PC-3 (cell line): ENCODE data around the gene PTDSS2. TPM values are rescaled to one million over a fixed set of nuclear protein-coding genes. Genes with fewer than 3 reads are reported as not detected.

Source experiments
- ATAC-seq: fragments of 200-7000 bp; cut with Tn5 transposase; 2 replicates; pipeline ENCODE4 v1.9.1; 2020; ENCODE audit warnings: mild to moderate bottlenecking, moderate library complexity
- BruUV-seq: library from RNA; stranded (reverse); fragments of 400-500 nt; replicated peaks from 2 replicates; lab custom pipeline; 2021; lab: Mats Ljungman, UMichigan
- CTCF ChIA-PET: fragments of 300-600 bp; sonication (Branson Sonifier 250); formaldehyde crosslinking; loops from one replicate; lab custom pipeline; 2022; ENCODE audit warnings: antibody characterized with exemption; lab: Charles Lee
- POLR2A ChIA-PET: fragments of 300-600 bp; sonication (Branson Sonifier 250); formaldehyde crosslinking; loops from one replicate; lab custom pipeline; 2022; ENCODE audit warnings: antibody characterized with exemption; ENCODE audit not compliant: unreplicated experiment; lab: Charles Lee
- DNase-seq: peaks from one replicate; pipeline ENCODE4 v3.0.0-alpha.2; 2015
- H2AFZ ChIP-seq: fragments of 300-600 bp; sonication (generic); 2 replicates; pipeline ENCODE4 v1.6.0; 2016; ENCODE audit warnings: antibody characterized with exemption, low read length
- H3F3A ChIP-seq: fragments of 300-600 bp; sonication (generic); one replicate; pipeline ENCODE4 v1.6.0; 2017; ENCODE audit warnings: antibody characterized with exemption, low read length, control low read depth, mild to moderate bottlenecking; ENCODE audit not compliant: unreplicated experiment
- H3K27ac ChIP-seq: fragments of 300-600 bp; sonication (generic); 2 replicates; pipeline ENCODE4 v1.5.1; 2016; ENCODE audit warnings: mild to moderate bottlenecking, low read length
- H3K27me3 ChIP-seq: fragments of 300-600 bp; sonication (generic); 2 replicates; pipeline ENCODE4 v1.6.1; 2016; ENCODE audit warnings: low read length, mixed read lengths
- H3K36me3 ChIP-seq: fragments of 300-600 bp; sonication (generic); 2 replicates; pipeline ENCODE4 v1.6.1; 2016; ENCODE audit warnings: low read depth, mixed run types, low read length, mixed read lengths
- H3K4me1 ChIP-seq: fragments of 300-600 bp; sonication (generic); 2 replicates; pipeline ENCODE4 v1.5.1; 2016; ENCODE audit warnings: low read length; ENCODE audit not compliant: insufficient read depth
- H3K4me2 ChIP-seq: fragments of 300-600 bp; sonication (generic); 2 replicates; pipeline ENCODE4 v1.6.0; 2016; ENCODE audit warnings: low read length
- H3K4me3 ChIP-seq: fragments of 300-600 bp; sonication (generic); 2 replicates; pipeline ENCODE4 v1.5.1; 2016; ENCODE audit warnings: mild to moderate bottlenecking, low read length, mixed read lengths
- H3K79me2 ChIP-seq: fragments of 300-600 bp; sonication (generic); 2 replicates; pipeline ENCODE4 v1.6.1; 2017; ENCODE audit warnings: low read length, mixed read lengths
- H3K9ac ChIP-seq: fragments of 300-600 bp; sonication (generic); 2 replicates; pipeline ENCODE4 v1.6.0; 2016; ENCODE audit warnings: mild to moderate bottlenecking, low read length
- H3K9me2 ChIP-seq: fragments of 300-600 bp; sonication (generic); replicated peaks from 2 replicates; pipeline ENCODE4 v1.6.1; 2016; ENCODE audit warnings: mixed run types, low read length, mixed read lengths
- H3K9me3 ChIP-seq: fragments of 300-600 bp; sonication (generic); 2 replicates; pipeline ENCODE4 v1.6.1; 2016; ENCODE audit warnings: low read length, mixed read lengths
- H4K20me1 ChIP-seq: fragments of 300-600 bp; sonication (generic); 2 replicates; pipeline ENCODE4 v1.6.1; 2016; ENCODE audit warnings: low read length, mixed read lengths
- CTCF ChIP-seq: fragments of 300-600 bp; sonication (generic); conservative IDR thresholded peaks from 2 replicates; pipeline ENCODE4 v1.5.1; 2017; ENCODE audit warnings: antibody characterized with exemption, low read depth, mild to moderate bottlenecking, low read length
- EZH2 ChIP-seq: fragments of 300-600 bp; sonication (generic); IDR thresholded peaks from one replicate; pipeline ENCODE4 v1.6.1; 2017; ENCODE audit warnings: antibody characterized with exemption, mild to moderate bottlenecking, low read length; ENCODE audit not compliant: unreplicated experiment
- EZH2phosphoT487 ChIP-seq: fragments of 300-600 bp; sonication (generic); IDR thresholded peaks from 2 replicates; pipeline ENCODE4 v1.6.1; 2018; ENCODE audit warnings: mild to moderate bottlenecking, antibody characterized with exemption, low read length, borderline replicate concordance
- intact Hi-C: fragments of 100-400 bp; cut with micrococcal nuclease; formaldehyde crosslinking; loops from 2 replicates; pipeline ENCODE4 v1.9.0; 2023
- total RNA-seq: library from RNA; depleted of rRNA; stranded (reverse); fragments of >200 nt; gene quantifications from 2 replicates; pipeline ENCODE4 v1.2.3, GENCODE V29; 2014

The PTDSS2 gene
- total RNA-seq, 1 experiment from 2014 or later = 53.0 TPM

DNA sequence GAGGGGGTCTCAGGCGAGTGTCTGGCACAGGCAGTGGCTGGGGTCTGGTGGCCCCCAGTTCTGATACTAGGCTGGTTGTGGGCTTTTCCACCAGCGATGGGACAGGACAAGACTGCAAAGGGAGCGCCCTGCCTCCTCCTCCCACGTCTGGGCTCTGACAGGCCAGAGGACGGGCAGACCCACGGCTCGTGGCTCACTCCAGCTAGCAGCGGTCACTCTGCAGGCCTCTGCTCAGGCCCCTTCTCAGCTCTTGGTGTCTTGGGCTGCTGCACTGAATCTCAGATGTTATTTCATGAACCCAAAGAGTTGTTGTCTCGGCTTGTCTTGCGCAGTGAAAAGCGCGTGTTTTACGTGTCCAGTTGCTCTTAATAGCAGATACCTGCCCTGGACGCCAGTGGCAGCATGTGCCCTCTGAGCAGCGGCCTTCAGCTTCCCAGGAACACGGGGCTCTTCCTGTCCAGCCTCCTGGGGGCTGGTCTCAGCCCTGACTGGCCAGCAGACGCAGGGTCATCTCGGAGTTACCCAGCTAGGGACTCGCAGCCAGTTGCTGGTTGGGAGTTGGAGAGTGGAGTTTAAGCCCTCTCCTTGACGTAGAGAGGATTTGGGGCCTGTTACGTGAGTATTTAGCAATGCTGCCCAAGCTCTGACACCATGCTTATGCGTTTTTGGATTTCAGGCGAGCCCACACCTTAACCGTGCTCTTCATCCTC is 9.6 kb downstream of the PTDSS2 start:
- ChIA-PET POLR2A (no interaction called here), CTCF (no interaction called here)
- Histone ChIP-seq H3K79me2 (peaks cover 34% of the 10 kb centered on the region; the same call in 1 of the 2 replicates), H3F3A (no peaks in the 10 kb centered on the region), H3K4me2 (no peak overlapping the region), H3K4me1 (no peaks in the 10 kb centered on the region), H3K36me3 (no peaks in the 10 kb centered on the region), H2AFZ (no peak overlapping the region), H3K9me2 (no peaks in the 10 kb centered on the region), H3K9ac (no peak overlapping the region), H3K4me3 (no peak overlapping the region), H3K9me3 (no peaks in the 10 kb centered on the region), H3K27ac (no peak overlapping the region), H4K20me1 (no peaks in the 10 kb centered on the region), H3K27me3 (no peaks in the 10 kb centered on the region)
- ATAC-seq (no peak), DNase-seq (no peak)
- intact Hi-C loops = no loop called here
- no TSS peak for BruUV-seq
- TF ChIP-seq EZH2phosphoT487 (no peak), EZH2 (no peak), CTCF (no peak)

GRCh38 chr11:460331-461199 is 10.5 kb downstream of the PTDSS2 start:
- Histone ChIP-seq H3F3A (no peaks in the 10 kb centered on the region), H3K79me2 (peaks cover 25% of the 10 kb centered on the region; the same call in 1 of the 2 replicates), H3K27ac (no peak overlapping the region), H3K9me2 (no peaks in the 10 kb centered on the region), H3K4me2 (no peak overlapping the region), H3K9me3 (no peaks in the 10 kb centered on the region), H3K4me3 (no peak overlapping the region), H3K4me1 (no peaks in the 10 kb centered on the region), H3K27me3 (no peaks in the 10 kb centered on the region), H4K20me1 (no peaks in the 10 kb centered on the region), H3K36me3 (no peaks in the 10 kb centered on the region), H3K9ac (no peak overlapping the region), H2AFZ (no peak overlapping the region)
- ChIA-PET CTCF (no interaction called here), POLR2A (no interaction called here)
- DNase-seq (no peak), ATAC-seq (no peak)
- no TSS peak for BruUV-seq
- intact Hi-C loops = no loop called here
- no peak for TF ChIP-seq EZH2phosphoT487
- TF ChIP-seq CTCF = no peak
- TF ChIP-seq EZH2 = no peak
